Measurements from ENCODE around the gene KCNQ1. TPM values are rescaled to one million over a fixed set of nuclear protein-coding genes. Genes with fewer than 3 reads are reported as not detected.

The KCNQ1 gene
- total and polyA plus RNA-seq, 2 of the 13 experiments (the other 11 are each of a cell fraction or from before 2014, with no cell fraction given): 0.02 to 0.08 TPM

DNA sequence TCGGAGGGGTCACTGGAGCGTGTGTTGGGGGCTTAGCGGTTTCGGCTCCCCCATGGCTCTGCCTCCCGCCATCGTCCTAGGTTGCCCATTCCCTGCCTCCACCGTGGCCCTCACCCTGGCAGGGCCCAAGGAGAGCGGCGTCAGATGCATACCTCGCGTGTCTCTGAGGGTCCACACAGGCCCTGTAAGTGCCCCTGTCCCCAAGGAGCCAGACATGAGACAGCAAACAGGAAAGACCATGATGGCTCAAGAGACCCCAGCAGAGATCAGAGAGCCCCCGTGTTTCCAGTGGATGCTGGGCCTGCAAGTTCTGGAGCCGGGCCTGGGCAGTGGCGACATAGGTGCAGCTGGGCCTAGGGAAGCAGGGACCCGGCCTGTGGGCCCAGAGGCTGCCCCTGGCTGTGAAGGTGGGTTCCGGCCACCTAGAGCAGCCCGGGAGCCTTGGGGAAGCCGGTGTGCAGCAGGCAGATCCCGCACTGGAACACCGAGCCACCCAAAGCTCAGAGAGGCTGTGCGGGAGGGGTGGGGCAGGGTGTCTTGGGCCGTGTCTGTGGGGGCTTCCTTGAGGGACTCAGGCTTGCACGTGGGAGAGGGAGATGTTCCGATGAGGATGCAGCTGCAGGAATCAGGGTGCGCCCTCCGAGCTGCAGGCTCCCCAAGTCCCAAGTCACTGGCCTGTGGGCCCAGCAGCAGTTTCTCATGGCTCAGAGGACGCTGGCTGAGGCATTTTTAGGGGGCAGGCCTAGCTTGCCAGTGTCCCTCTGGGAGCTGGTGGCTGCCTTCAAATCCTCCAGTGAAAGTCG lies 128.6 kb downstream of the KCNQ1 start (continued):
- TF ChIP-seq, protein P1, sequence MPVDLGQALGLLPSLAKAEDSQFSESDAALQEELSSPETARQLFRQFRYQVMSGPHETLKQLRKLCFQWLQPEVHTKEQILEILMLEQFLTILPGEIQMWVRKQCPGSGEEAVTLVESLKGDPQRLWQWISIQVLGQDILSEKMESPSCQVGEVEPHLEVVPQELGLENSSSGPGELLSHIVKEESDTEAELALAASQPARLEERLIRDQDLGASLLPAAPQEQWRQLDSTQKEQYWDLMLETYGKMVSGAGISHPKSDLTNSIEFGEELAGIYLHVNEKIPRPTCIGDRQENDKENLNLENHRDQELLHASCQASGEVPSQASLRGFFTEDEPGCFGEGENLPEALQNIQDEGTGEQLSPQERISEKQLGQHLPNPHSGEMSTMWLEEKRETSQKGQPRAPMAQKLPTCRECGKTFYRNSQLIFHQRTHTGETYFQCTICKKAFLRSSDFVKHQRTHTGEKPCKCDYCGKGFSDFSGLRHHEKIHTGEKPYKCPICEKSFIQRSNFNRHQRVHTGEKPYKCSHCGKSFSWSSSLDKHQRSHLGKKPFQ (CRISPR knock-in tag; IDR thresholded peaks at IDR 0.05; ENCODE audit: insufficient replicate concordance): no peak
- no peak for TF ChIP-seq GFI1 (CRISPR knock-in tag; IDR thresholded peaks at IDR 0.05; ENCODE audit: borderline replicate concordance)

DNA sequence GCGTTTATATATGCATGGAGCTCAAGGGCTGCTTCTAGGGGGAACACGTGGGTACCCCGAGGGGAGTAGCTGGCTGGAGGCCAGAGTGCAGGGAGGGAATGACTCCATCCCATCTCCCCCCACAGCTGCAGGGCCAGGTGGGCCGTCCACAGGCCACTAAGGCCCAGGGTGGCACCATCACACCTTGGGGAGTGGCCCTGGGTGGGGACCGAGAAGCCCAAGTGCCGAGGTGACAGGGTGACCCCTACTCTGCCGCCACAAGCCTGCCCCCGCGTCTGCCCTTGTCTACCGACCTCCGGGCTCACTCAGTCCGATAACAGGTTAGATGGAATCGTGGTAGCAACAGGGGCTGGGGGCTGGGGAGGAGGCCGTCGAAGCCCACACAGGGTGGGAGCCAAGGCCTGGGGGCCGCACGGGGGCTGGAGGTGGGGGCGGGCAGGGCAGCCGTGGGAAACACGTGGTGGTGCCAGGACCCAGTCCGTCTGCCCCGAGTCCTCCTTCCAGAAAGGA lies 129.3 kb downstream of the KCNQ1 start:
- Histone ChIP-seq H3K79me2 (ENCODE audit: insufficient read depth, low read length) (no peaks in the 10 kb centered on the region), H3K9ac (ENCODE audit: insufficient read depth, low read depth, low read length) (no peak overlapping the region), H3K27me3 (ENCODE audit: control insufficient read depth in 1 of 2, insufficient read depth in 2 of 2, low read length in 2 of 2) (peaks cover 21 to 71% of the 10 kb centered on the region in 2 experiments), H3K4me2 (ENCODE audit: low read depth, low read length) (no peak overlapping the region), H3K4me3 (replicated peaks in 1 of 3; ENCODE audit: insufficient read depth in 1 of 3, low read depth in 2 of 3, low read length in 3 of 3) (no peak overlapping the region), H3K27ac (ENCODE audit: extremely low read length, insufficient read depth, low read length) (no peak overlapping the region), H3K4me1 (ENCODE audit: insufficient read depth, low read length) (no peaks in the 10 kb centered on the region), H3K9me3 (ENCODE audit: low read length) (no peaks in the 10 kb centered on the region), H3K36me3 (replicated peaks in 1 of 2; ENCODE audit: control insufficient read depth in 1 of 2, insufficient read depth in 2 of 2, low read length in 2 of 2) (no peaks in the 10 kb centered on the region), H2AFZ (ENCODE audit: low read length) (no peak overlapping the region), H4K20me1 (ENCODE audit: insufficient read depth, low read length) (no peaks in the 10 kb centered on the region)
- intact Hi-C loops (cut with micrococcal nuclease; ENCODE audit: unreplicated experiment) (no loop called here), in situ Hi-C loops (cut with HindIII; ENCODE audit: extremely low pct_ligation_motif_present, low pct_unique_long_range_greater_than_20kb) (no loop called here)
- 42% methylated on average over 8 of the region's 22 CpGs for WGBS (ENCODE audit: low lambda C conversion rate)
- DNase-seq (ENCODE audit: low spot score) (no peak), ATAC-seq (no peak), FAIRE-seq (no peak)
- ChIA-PET POLR2A (no interaction called here), CTCF (ENCODE audit: low intra/inter-chr PET ratio, low total read pairs) (no interaction called here)
- BruUV-seq (replicated peaks): no TSS peak
- TF ChIP-seq SRF (IDR thresholded peaks at IDR 0.05; ENCODE audit: low read depth, low read length): no peak
- TF ChIP-seq, protein P2, sequence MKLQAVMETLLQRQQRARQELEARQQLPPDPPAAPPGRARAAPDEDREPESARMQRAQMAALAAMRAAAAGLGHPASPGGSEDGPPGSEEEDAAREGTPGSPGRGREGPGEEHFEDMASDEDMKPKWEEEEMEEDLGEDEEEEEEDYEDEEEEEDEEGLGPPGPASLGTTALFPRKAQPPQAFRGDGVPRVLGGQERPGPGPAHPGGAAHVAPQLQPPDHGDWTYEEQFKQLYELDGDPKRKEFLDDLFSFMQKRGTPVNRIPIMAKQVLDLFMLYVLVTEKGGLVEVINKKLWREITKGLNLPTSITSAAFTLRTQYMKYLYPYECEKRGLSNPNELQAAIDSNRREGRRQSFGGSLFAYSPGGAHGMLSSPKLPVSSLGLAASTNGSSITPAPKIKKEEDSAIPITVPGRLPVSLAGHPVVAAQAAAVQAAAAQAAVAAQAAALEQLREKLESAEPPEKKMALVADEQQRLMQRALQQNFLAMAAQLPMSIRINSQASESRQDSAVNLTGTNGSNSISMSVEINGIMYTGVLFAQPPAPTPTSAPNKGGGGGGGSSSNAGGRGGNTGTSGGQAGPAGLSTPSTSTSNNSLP (IDR thresholded peaks at IDR 0.05; ENCODE audit: low read depth, low read length): no peak
- TF ChIP-seq, protein P3, sequence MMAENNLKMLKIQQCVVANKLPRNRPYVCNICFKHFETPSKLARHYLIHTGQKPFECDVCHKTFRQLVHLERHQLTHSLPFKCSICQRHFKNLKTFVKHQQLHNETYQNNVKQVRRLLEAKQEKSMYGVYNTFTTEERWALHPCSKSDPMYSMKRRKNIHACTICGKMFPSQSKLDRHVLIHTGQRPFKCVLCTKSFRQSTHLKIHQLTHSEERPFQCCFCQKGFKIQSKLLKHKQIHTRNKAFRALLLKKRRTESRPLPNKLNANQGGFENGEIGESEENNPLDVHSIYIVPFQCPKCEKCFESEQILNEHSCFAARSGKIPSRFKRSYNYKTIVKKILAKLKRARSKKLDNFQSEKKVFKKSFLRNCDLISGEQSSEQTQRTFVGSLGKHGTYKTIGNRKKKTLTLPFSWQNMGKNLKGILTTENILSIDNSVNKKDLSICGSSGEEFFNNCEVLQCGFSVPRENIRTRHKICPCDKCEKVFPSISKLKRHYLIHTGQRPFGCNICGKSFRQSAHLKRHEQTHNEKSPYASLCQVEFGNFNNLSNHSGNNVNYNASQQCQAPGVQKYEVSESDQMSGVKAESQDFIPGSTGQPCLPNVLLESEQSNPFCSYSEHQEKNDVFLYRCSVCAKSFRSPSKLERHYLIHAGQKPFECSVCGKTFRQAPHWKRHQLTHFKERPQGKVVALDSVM (CRISPR knock-in tag; IDR thresholded peaks at IDR 0.05): no peak
- TF ChIP-seq MYNN (CRISPR knock-in tag; IDR thresholded peaks at IDR 0.05; ENCODE audit: low read depth): no peak
- TF ChIP-seq, protein P4, sequence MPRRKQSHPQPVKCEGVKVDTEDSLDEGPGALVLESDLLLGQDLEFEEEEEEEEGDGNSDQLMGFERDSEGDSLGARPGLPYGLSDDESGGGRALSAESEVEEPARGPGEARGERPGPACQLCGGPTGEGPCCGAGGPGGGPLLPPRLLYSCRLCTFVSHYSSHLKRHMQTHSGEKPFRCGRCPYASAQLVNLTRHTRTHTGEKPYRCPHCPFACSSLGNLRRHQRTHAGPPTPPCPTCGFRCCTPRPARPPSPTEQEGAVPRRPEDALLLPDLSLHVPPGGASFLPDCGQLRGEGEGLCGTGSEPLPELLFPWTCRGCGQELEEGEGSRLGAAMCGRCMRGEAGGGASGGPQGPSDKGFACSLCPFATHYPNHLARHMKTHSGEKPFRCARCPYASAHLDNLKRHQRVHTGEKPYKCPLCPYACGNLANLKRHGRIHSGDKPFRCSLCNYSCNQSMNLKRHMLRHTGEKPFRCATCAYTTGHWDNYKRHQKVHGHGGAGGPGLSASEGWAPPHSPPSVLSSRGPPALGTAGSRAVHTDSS (CRISPR knock-in tag; conservative IDR thresholded peaks at IDR 0.05): no peak
- no peak for TF ChIP-seq ZNF841 (CRISPR knock-in tag; IDR thresholded peaks at IDR 0.05; ENCODE audit: borderline replicate concordance)
- no peak for TF ChIP-seq ZNF564 (CRISPR knock-in tag; IDR thresholded peaks at IDR 0.05)
- TF ChIP-seq, protein P5, sequence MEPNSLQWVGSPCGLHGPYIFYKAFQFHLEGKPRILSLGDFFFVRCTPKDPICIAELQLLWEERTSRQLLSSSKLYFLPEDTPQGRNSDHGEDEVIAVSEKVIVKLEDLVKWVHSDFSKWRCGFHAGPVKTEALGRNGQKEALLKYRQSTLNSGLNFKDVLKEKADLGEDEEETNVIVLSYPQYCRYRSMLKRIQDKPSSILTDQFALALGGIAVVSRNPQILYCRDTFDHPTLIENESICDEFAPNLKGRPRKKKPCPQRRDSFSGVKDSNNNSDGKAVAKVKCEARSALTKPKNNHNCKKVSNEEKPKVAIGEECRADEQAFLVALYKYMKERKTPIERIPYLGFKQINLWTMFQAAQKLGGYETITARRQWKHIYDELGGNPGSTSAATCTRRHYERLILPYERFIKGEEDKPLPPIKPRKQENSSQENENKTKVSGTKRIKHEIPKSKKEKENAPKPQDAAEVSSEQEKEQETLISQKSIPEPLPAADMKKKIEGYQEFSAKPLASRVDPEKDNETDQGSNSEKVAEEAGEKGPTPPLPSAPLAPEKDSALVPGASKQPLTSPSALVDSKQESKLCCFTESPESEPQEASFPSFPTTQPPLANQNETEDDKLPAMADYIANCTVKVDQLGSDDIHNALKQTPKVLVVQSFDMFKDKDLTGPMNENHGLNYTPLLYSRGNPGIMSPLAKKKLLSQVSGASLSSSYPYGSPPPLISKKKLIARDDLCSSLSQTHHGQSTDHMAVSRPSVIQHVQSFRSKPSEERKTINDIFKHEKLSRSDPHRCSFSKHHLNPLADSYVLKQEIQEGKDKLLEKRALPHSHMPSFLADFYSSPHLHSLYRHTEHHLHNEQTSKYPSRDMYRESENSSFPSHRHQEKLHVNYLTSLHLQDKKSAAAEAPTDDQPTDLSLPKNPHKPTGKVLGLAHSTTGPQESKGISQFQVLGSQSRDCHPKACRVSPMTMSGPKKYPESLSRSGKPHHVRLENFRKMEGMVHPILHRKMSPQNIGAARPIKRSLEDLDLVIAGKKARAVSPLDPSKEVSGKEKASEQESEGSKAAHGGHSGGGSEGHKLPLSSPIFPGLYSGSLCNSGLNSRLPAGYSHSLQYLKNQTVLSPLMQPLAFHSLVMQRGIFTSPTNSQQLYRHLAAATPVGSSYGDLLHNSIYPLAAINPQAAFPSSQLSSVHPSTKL (CRISPR knock-in tag; IDR thresholded peaks at IDR 0.05): no peak

Data from HepG2 (cell line).